ENCODE results near the gene GPRIN3.
"Not testable (repeated sequence)": the region's sequence is repeated elsewhere in the genome, so short reads cannot be mapped to it uniquely, and the experiment has no call there.

The GPRIN3 gene

DNA sequence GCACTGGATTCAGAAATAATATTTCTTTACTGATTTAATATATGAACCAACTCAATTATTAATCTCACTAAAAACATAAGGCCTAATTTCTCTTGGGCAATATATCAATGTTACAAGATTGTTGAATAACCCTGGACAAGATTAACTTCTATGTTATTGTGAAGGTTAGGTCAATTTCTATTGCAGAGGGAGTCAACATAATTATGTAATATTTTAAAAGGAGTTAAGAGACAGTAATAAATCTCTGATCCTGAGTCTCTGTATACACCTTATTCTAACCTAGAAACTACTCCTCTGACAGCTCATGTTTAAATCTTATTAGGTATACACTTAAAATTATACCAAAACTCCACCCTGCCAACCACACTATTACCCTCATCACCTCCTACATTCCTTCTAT, 15.1 kb upstream of the GPRIN3 start:
- Histone ChIP-seq H3K4me1 (peaks cover 12 to 66% (median 34%) of the 10 kb centered on the region in 10 experiments), H3K9me3 (replicated peaks in 1 of 11) (peaks cover 0 to 6% (median 0%) of the 10 kb centered on the region in 11 experiments; a peak in 9 of 22 replicates), H3K4me2 (peak overlapping the region in 1 of 11 experiments; percentile 76; a peak in 2 of 22 replicates), H3K27me3 (no peaks in the 10 kb centered on the region), H3K9ac (no peak overlapping the region), H4K20me1 (no peaks in the 10 kb centered on the region), H3K27ac (no peak overlapping the region), H3K36me3 (no peaks in the 10 kb centered on the region), H3K4me3 (no peak overlapping the region)
- no peak for TF ChIP-seq Cebpa-rat (IDR thresholded peaks at IDR 0.05)

- no peak overlapping the region for H3K27ac ChIP-seq
- H3K9ac ChIP-seq: no peak overlapping the region
- no peaks in the 10 kb centered on the region for H3K36me3 ChIP-seq
- H3K27me3 ChIP-seq: no peaks in the 10 kb centered on the region
- no peak for TF ChIP-seq Cebpa-rat (IDR thresholded peaks at IDR 0.05)
- peak overlapping the region in 1 of 11 experiments; percentile 38; a peak in 2 of 22 replicates for H3K4me2 ChIP-seq
- H3K4me1 ChIP-seq: peaks cover 22 to 67% (median 42%) of the 10 kb centered on the region in 10 experiments
- H3K9me3 ChIP-seq (replicated peaks in 1 of 11): no peaks in the 10 kb centered on the region
- no peak overlapping the region for H3K4me3 ChIP-seq
- no peaks in the 10 kb centered on the region for H4K20me1 ChIP-seq
These were observed 12.2 kb upstream of the GPRIN3 start for GRCh38 chr4:89319756-89320155.

- Histone ChIP-seq H3K27ac (peak overlapping the region in 10 of 11 experiments; percentile 31 to 81 (median 64); a peak in 18 of 22 replicates), H3K4me3 (no peak overlapping the region), H3K9me3 (replicated peaks in 1 of 11) (no peaks in the 10 kb centered on the region), H3K27me3 (no peaks in the 10 kb centered on the region), H4K20me1 (no peaks in the 10 kb centered on the region), H3K36me3 (no peaks in the 10 kb centered on the region), H3K4me1 (peaks cover 16 to 57% (median 30%) of the 10 kb centered on the region in 10 experiments), H3K4me2 (peak overlapping the region; percentile 52 to 92 (median 71)), H3K9ac (peak overlapping the region in 8 of 11 experiments; percentile 16 to 65 (median 42); a peak in 13 of 22 replicates)
- TF ChIP-seq Cebpa-rat (IDR thresholded peaks at IDR 0.05): no peak
These were observed 9.3 kb upstream of the GPRIN3 start for GRCh38 chr4:89316931-89317366.

GRCh38 chr4:89316211-89316610, 8.6 kb upstream of the GPRIN3 start:
- Histone ChIP-seq H3K9ac (no peak overlapping the region; a peak in 3 of 22 replicates), H3K4me2 (peak overlapping the region in 10 of 11 experiments; percentile 53 to 92 (median 72); a peak in 17 of 22 replicates)
- TF ChIP-seq Cebpa-rat (IDR thresholded peaks at IDR 0.05): no peak

DNA sequence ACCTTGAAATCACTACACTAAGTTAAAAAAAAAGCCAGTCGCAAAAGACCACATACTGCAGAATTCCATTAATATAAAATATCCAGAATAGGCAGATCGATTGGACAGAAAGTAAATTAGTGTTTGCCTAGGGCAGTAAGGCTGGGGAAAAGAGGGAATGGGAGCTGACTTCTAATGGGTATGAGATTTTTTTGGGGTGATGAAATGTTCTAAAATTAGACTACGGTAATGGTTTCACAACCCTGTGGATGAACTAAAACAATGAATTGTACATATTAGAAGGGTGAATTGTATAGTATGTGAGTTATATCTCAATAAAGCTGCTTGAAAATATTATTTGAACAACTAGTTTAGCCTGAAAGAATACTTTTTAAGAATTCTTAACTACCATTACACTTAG, 6.7 kb upstream of the GPRIN3 start:
- TF ChIP-seq Cebpa-rat (IDR thresholded peaks at IDR 0.05): no peak
- Histone ChIP-seq H3K9ac (no peak overlapping the region), H3K27ac (peak overlapping the region in 1 of 11 experiments; percentile 3; a peak in 2 of 22 replicates), H3K4me1 (peaks cover 16 to 52% (median 30%) of the 10 kb centered on the region in 10 experiments), H3K36me3 (no peaks in the 10 kb centered on the region), H3K4me2 (peak overlapping the region in 5 of 11 experiments; percentile 2 to 43 (median 30); a peak in 8 of 22 replicates), H3K27me3 (no peaks in the 10 kb centered on the region), H3K9me3 (replicated peaks in 1 of 11) (no peaks in the 10 kb centered on the region), H3K4me3 (no peak overlapping the region), H4K20me1 (no peaks in the 10 kb centered on the region)

More at GRCh38 chr4:89316211-89316610, 8.6 kb upstream of the GPRIN3 start:
- H4K20me1 ChIP-seq: no peaks in the 10 kb centered on the region
- H3K4me1 ChIP-seq: peaks cover 16 to 57% (median 30%) of the 10 kb centered on the region in 10 experiments
- no peaks in the 10 kb centered on the region for H3K9me3 ChIP-seq (replicated peaks in 1 of 11)
- peak overlapping the region in 9 of 11 experiments; percentile 31 to 81 (median 66); a peak in 13 of 22 replicates for H3K27ac ChIP-seq
- H3K27me3 ChIP-seq: no peaks in the 10 kb centered on the region
- no peak overlapping the region for H3K4me3 ChIP-seq
- no peaks in the 10 kb centered on the region for H3K36me3 ChIP-seq

DNA sequence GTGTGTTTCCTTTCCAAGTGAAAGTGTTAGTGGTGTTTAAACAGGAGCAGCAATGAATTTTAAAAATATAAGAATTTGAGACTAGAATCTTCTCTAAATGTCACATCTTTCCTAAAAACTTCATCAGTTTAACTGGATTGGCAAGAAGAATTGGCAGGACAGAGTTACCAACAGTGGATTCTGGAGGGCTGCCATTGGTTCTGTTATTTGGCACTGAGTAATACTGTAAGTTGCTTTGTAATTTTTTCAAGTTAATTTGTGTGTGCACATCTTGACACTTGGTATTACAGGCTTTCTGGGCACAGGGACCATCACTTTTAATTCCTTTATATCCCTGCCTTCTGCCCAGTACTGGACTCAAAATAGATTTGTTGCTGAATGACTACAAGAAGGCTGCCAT, 4.5 kb upstream of the GPRIN3 start:
- H3K9ac ChIP-seq: no peak overlapping the region
- H3K4me1 ChIP-seq: peaks cover 10 to 36% (median 20%) of the 10 kb centered on the region in 10 experiments
- H3K27ac ChIP-seq: no peak overlapping the region
- no peaks in the 10 kb centered on the region for H3K9me3 ChIP-seq (replicated peaks in 1 of 11)
- H3K4me3 ChIP-seq: no peak overlapping the region
- H3K4me2 ChIP-seq: no peak overlapping the region
- no peaks in the 10 kb centered on the region for H3K36me3 ChIP-seq
- no peak for TF ChIP-seq Cebpa-rat (IDR thresholded peaks at IDR 0.05)
- H3K27me3 ChIP-seq: peaks cover 0 to 12% (median 4%) of the 10 kb centered on the region in 11 experiments; a peak in 7 of 22 replicates
- no peaks in the 10 kb centered on the region for H4K20me1 ChIP-seq

- no peak overlapping the region for H3K4me3 ChIP-seq
- peaks cover 0 to 17% (median 10%) of the 10 kb centered on the region in 11 experiments; a peak in 7 of 22 replicates for H3K27me3 ChIP-seq
- H3K27ac ChIP-seq: no peak overlapping the region
- no peaks in the 10 kb centered on the region for H3K36me3 ChIP-seq
- H3K9ac ChIP-seq: no peak overlapping the region
- peaks cover 10 to 36% (median 20%) of the 10 kb centered on the region in 10 experiments for H3K4me1 ChIP-seq
- no peak for TF ChIP-seq Cebpa-rat (IDR thresholded peaks at IDR 0.05)
- H3K9me3 ChIP-seq (replicated peaks in 1 of 11): no peaks in the 10 kb centered on the region
- H4K20me1 ChIP-seq: no peaks in the 10 kb centered on the region
- H3K4me2 ChIP-seq: no peak overlapping the region
These were observed 3.8 kb upstream of the GPRIN3 start for GRCh38 chr4:89311433-89311832.

DNA sequence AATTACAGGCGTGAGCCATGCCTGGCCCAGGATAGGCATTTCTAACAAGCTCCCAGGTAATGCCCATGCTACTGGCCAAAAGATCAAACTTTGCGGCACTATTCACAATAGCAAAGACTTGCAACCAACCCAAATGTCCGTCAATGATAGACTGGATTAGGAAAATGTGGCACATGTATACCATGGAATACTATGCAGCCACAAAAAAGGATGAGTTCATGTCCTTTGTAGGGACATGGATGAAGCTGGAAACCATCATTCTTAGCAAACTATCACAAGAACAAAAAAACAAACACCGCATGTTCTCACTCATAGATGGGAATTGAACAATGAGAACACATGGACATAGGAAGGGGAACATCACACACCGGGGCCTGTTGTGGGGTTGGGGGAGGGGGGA, 1.6 kb upstream of the GPRIN3 start:
- H3K9me3 ChIP-seq (replicated peaks in 1 of 11); H3K36me3 ChIP-seq; H3K9ac ChIP-seq; H3K27ac ChIP-seq; H3K4me3 ChIP-seq; H3K4me2 ChIP-seq; H4K20me1 ChIP-seq: not testable (repeated sequence)
- peaks cover 0 to 23% (median 14%) of the 10 kb centered on the region in 11 experiments; a peak in 7 of 22 replicates for H3K27me3 ChIP-seq
- H3K4me1 ChIP-seq: peaks cover 23 to 42% (median 36%) of the 10 kb centered on the region in 10 experiments

- no peaks in the 10 kb centered on the region for H4K20me1 ChIP-seq
- no peaks in the 10 kb centered on the region for H3K9me3 ChIP-seq (replicated peaks in 1 of 11)
- H3K4me2 ChIP-seq: peak overlapping the region; percentile 79 to 98 (median 91)
- H3K27ac ChIP-seq: peak overlapping the region in 8 of 11 experiments; percentile 54 to 80 (median 72); a peak in 10 of 22 replicates
- no peak for TF ChIP-seq Cebpa-rat (IDR thresholded peaks at IDR 0.05)
- no peaks in the 10 kb centered on the region for H3K36me3 ChIP-seq
- peaks cover 0 to 23% (median 14%) of the 10 kb centered on the region in 11 experiments; a peak in 7 of 22 replicates for H3K27me3 ChIP-seq
- H3K9ac ChIP-seq: peak overlapping the region; percentile 72 to 90 (median 82)
- peak overlapping the region; percentile 80 to 99 (median 86) for H3K4me3 ChIP-seq
- peaks cover 30 to 48% (median 44%) of the 10 kb centered on the region in 10 experiments for H3K4me1 ChIP-seq
These were observed 531 bp upstream of the GPRIN3 start for GRCh38 chr4:89308161-89308500.

DNA sequence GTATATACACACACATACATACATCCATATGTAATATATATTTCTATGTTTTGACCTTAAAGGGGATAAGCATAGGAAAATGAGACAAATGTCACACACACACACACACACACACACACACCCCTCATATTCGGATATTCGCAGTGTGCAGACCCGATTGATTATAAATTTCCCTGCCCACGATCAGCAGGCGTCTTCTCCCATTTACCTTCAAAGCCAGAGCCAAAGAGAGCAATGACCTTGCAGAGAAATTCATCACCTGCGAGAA, 488 bp downstream of the GPRIN3 start:
- H4K20me1 ChIP-seq: no peaks in the 10 kb centered on the region
- no peaks in the 10 kb centered on the region for H3K9me3 ChIP-seq (replicated peaks in 1 of 11)
- no peaks in the 10 kb centered on the region for H3K36me3 ChIP-seq
- H3K4me3 ChIP-seq: peak overlapping the region; percentile 80 to 99 (median 86)
- H3K27me3 ChIP-seq: peaks cover 0 to 23% (median 14%) of the 10 kb centered on the region in 11 experiments; a peak in 7 of 22 replicates
- H3K4me2 ChIP-seq: peak overlapping the region; percentile 79 to 98 (median 91)
- H3K4me1 ChIP-seq: peaks cover 33 to 59% (median 53%) of the 10 kb centered on the region in 10 experiments
- peak overlapping the region; percentile 72 to 90 (median 82) for H3K9ac ChIP-seq
- TF ChIP-seq Cebpa-rat (IDR thresholded peaks at IDR 0.05): no peak
- H3K27ac ChIP-seq: peak overlapping the region; percentile 54 to 80 (median 74); a peak in 20 of 22 replicates

Measured in BLaER1 treated with 17β-estradiol and CSF1 and Interleukin-3, amounts not matched to agents 10 nM and 100 nM (cell line).